Endometrial microvascular endothelial cells (primary cell): ENCODE results near the gene PRDM16. TPM values are rescaled to one million over a fixed set of nuclear protein-coding genes. Genes with fewer than 3 reads are reported as not detected.

ENCODE experiments used
- in situ Hi-C: cut with HindIII; loops from 2 replicates; pipeline ENCODE4 v1.10.0; 2017; ENCODE audit warnings: low sequenced_read_pairs, low pct_unique_long_range_greater_than_20kb; ENCODE audit errors: inconsistent ontology term
- total RNA-seq: library from RNA; depleted of rRNA; stranded (reverse); fragments of >200 nt; gene quantifications from one replicate; pipeline ENCODE4 v1.2.3, GENCODE V29; 2015; ENCODE audit errors: inconsistent ontology term

Gene PRDM16
- total RNA-seq, 1 donor from 2014 or later = not detected

DNA sequence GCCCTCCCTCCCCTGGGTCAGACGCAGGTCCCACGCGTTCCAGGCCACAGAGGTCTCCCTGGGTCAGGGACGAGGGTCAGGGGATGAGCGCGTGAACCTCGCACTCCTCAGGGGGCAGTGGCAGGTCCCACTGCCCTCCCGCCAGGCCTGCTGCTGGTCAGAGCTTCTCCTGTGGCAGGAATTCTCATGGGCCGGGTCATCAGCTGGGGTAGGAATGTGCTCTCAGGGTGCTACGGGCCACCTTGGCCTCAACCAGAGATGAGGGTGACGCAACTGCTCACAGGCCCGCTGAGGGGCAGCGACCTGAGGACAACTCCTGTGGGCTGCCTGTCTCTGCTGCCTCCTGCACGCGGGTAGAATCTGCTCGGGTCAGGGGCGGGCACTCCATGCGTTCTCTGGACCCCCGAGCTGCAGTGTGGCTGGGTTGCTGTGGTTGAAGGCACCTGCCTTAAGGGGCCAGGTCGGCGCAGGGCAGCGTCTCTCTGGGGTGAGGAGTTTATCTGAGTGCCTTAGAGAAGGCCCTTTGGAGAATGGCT, 128.8 kb downstream of the PRDM16 start:
- in situ Hi-C loops = no loop called here

DNA sequence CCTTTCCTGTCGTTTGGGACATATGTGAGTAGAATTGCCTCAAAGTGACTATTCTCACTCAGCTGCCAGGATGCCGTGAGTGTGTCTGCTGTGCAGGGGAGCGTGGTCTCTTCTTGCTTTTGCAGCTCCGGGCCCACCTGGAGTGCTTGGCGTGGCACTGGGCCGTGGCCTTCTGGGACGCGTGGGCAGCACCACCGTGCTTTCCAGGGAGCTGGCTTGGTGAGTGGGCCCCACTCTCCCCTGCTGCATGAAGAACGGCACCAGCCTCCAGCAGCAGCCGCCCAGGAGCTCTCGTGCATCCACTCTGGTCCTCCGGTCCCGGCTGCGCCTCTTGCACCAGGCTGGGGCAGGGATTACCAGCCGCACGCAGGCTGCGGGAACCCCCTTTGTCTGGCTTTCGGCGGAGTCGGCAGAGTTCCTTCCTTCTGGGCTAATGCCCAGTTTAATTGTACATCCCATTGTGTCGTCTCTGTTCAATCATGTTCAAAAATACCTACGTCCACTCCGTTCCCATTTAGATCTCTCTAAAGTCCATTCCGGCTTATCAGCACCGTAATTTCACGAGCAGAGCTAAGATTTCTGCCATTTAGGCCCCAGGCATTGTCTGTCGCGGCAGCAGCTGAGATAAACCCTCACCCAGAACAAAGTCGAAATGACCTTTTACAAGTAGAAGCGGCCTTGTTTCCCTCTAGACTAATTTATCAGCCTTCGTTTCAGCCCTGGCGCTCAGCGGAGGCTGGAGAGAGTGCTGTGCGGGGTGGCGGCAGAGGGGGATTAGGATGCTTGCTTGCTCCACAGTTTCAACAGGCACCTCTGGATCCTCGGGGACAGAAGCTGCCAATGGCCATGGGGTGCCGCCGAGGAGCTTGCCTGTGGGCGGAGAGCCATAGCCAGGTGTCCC, 129.6 kb downstream of the PRDM16 start:
- in situ Hi-C loops = no loop called here

DNA sequence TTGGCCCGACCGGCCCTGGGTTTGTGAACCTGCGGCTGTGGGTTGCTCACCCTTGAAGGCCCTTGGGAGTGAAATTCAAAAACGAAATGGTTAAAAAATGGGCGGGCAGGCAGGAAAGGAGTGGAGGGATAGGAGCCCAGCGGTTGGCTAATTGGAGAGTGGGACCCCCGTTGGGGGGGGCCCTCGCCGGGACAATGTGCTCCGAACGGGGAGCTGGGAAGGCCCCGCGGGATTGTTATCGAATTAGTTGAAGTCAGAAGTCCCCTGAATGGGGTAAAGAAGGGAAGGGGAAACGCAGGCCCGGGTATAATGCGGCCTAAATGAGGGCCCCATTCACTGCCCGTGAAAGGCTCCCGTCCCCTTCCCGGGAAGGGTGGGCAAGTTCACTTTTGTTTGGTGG, 135.7 kb downstream of the PRDM16 start:
- in situ Hi-C loops = no loop called here

DNA sequence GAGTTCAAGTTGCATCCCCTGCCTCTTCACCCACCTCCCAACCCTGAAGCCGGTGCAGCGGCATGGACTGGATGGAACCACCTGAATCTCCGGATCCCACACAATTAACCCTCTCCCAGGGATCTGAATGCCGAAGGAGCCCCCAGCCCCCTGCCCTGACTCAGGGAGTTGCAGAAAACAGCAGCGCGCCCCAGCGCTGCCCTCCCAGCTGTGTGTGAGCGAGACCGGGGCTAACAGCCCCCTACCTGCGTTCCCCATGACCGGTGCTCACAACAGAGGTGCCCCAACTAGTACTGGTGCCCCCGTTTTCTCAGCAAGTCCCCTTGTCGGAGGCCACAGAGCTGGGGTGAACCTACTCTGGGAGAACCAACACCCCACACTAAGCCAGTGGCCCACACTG, 136.8 kb downstream of the PRDM16 start:
- in situ Hi-C loops = no loop called here

DNA sequence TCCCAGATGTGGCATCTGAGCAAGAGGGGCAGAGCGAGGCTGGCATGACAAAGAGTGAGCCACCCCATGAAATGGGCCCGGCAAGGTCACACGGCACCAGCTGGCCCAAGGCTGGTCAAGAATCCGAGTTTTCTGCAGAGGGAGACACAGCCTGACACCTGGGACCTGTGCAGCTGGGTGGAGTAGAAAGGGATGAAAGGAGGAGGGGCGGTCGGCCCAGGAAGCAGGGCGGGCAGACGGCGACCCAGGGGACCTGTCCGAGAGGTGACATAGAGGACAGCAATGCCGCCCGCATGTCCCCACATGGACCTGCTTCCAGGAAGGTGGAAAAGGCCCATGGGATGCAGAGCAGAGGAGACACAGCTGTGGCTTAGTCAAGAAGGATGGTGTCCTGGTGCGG, 137.7 kb downstream of the PRDM16 start:
- in situ Hi-C loops = no loop called here

DNA sequence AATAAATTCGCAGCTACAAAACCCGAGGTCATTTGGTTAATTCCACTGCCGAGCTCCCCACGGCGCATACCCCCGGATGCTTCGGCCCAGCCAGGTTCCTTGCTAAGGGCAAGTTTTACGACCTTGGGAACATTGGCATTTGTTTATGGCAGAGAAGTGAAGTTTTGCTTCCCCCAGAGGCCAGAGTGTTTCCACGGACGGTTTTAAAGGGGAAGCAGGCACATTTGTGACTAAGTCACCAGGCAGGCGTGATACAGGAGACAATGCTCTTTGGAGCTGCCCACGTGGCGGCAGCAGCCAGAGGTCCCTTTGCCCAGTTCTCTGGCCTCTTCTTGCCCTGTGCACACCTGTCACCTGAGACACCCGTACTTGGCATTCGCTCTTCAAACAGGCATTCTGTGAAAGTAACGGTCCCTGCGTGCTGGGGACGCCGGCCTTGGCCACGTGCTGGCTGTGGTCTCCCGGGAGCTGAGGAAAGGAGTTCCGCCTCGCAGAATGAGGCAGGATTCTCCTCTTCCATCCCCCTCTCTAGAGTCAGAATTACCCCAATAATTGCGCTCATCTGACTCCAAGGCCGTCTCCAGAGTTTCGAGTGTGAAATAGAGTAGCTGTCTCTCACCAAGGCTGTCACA, 138.3 kb downstream of the PRDM16 start:
- in situ Hi-C loops = no loop called here

DNA sequence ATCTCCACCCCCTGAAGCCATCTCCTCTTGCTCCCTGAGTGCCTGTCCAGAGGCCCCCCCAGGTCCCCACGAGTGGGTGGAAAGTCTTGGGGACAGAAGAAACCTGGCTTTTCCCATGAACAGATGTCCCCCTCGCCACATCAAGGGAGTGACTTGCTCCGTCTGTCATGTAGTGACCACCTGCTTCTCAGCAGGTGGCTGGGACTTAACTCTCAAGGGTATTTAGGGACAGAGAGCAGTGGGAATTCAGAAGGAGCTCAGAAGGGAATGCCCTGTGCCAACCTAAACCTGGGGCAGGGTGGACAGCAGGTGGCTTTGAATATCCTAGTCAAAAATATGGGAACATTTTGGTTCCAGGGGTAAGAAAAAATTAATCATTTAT, 139.8 kb downstream of the PRDM16 start:
- in situ Hi-C loops = no loop called here

DNA sequence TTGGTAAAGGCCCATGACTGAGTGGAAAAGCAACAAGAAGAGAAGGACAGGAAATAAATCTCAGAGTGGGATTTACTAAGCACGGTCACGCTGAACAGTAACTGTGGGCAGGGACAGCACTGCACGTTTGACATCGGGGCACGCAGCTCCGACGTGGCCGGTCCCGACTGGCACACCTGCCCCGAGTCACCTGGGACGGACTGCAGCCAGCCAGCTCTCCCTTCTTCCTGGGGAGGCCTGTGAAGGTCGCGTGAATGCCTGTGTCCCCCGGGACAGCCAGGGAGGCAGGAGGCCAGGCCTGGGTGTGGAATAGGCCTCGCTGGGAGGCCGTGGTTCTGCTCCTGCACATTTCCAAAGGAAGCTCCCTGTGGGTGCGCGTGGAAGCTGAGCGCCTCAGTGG, 140.2 kb downstream of the PRDM16 start:
- in situ Hi-C loops = no loop called here

DNA sequence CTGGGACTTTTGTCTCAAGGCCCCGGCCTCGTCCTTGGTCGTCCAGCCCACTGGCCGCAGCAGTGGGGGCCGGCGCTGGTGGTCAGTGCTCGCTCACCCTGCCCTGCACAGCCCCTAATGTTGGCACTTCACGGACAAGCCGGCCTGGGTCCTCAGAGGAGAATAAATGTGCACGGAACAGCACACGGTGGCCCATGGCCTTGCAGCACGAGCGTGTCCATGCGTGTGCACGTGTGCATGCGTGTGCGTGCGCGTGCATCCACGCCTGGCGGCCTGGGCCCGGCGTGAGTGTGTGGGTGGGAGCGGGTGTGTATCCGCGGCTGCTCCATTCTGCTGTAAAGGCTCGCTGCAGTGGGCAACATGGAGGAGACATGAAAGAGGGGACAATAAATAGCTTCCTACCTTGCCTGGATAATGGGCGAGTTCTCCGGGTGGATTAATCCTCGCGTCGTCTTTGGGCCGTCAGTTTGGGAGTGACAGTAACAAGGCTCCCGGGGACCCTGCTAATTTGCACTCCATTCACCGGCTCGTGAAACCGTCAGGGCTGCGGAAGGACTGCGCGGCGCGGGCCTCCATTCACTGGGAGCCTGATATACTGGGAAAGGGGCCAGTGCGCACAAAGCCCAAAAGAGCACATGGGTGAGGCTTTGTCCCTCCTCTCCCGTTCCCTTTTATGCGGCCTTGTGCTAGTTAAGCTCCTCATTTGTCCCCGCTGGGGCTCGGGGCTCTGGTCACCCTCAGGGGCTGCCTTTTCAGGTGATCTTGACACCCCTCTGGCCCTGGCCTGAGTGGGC, 142.8 kb downstream of the PRDM16 start:
- in situ Hi-C loops = no loop called here

DNA sequence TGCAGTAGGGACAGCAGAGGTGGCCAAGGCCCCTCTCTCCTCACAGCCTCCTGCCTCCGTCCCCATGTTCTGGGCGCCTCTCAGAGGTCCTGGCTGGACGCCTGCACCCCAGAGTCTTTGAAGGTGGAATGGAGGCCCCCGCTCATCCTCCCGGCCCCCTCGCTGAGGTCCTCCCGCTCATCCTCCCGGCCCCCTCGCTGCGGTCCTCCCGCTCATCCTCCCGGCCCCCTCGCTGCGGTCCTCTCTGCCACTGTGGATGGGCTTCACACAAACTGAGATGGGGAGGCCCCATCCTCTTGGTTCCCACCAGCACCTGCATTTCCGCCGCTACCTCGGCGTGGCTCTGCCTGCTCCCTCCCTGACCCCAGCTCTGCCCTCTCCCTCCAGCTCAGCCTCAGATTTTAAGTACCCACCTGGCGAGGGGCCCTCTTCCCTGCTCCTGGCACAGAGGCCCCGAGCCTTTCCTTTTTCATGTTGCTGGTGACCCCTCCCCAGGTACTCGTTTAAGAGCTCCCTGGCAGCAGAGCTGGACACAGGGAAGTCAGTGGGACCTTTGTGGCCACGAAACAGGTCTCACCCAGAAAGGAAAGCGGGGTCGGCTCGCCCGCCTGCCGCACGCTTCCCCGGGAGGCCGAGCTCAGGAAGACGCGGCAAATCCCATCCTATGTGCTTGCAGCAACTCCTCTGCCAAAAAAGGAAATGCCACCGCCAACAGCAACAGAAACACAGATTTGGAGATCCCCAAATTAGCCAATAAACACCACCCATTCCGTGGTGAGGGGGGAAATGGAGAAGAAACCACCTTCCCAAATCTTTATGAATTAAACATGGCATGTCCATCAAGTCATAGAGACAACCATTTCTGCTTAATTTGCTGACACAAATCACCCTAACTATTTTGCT, 143.7 kb downstream of the PRDM16 start:
- in situ Hi-C loops = no loop called here

DNA sequence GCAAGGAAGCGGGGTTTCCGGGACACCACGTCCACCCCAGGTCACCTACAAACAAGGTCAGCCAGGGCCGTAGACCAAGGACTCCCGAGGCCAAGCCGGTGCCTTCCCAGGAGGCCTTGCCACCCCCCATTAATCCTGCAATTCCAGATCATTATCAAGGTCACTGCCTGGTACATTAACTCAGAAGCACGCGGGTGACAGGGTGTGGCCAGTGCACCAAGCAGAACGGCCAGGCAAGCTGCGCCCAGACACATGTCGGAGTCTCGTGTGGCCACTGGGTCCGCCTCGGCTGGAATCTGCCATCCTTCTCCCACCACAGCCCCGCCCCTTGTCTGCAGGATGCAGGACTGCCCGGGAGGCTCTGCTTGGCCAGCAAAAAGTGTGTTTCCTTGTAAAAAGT, 144.7 kb downstream of the PRDM16 start:
- in situ Hi-C loops = no loop called here

DNA sequence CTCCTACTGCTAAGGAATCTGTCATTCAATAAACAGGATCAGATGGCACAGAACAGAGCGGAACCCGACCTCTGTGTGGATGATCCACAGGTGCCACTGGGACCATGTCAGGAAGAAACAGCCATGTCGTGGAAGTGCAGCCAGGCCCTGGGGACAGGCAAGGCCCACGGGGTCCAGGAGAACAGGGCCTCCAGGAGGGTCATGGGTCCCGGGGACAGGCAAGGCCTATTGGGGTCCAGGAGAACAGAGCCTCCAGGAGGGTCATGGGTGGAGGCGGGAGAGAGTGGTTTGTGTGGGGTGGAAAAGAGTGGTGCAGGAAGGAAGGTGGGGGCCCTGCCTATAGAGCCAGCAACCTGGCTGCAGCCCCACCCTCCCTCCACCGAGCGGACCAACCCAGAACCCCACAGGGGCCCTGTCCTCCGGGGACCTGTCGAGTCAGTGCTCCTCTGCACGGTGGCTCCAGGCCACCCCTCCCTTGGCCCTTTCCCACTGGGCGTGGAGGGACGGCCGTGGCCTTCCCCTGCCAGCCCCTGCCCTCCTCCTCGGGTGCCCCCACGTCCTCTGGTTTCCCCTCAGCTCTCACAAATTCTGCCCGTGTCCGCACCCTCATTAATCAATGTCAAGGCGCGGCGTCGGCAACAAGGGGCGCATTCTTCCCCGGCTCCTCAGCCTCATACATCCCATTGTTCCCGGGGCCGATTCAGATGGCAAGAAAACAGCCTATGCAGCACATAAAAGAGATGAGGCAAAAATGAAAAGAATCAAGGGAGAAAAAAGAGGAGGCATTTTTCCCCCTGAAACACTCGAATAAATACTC, 146.4 kb downstream of the PRDM16 start:
- in situ Hi-C loops = no loop called here

DNA sequence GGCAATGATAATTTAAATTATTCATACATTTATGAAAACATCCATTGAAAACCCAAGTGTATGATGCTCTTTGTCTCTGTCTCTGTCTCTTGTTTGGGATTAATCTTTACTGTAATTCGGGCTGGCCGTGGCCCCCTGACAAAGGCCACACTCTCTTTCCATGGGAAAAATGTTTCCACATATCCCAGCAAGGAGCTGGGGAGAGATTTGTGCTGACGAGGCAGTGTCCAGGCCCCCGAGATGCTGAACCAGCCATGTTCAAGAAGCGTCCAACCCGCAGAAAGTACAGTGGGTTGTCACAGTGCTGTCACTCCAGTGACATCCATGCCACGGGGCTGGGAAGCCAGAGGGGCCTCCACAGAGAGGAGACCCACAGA, 147.0 kb downstream of the PRDM16 start:
- in situ Hi-C loops = no loop called here

DNA sequence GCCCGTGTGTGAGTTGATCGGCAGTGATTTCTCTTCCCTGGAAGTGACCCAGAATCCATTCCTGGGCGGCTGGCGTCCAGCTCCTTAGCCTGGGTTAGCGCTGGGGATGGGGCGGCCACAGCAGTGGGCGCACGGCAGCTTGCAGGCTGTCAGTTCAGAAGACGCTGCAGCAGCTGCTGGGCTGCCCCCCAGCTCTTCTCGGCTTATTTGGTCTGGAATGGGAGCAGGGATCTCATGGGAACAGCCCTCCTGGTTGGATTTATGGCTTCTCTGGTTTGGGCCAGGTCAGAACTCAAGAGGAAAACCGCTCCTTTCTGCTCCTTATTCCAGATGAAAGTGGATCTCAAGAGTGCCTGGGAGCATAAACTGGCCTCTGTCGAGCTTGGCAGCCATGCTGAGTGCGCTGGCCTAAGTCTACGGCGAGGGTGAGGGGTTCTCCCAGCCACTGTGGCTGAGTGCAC, 148.2 kb downstream of the PRDM16 start:
- in situ Hi-C loops = no loop called here

DNA sequence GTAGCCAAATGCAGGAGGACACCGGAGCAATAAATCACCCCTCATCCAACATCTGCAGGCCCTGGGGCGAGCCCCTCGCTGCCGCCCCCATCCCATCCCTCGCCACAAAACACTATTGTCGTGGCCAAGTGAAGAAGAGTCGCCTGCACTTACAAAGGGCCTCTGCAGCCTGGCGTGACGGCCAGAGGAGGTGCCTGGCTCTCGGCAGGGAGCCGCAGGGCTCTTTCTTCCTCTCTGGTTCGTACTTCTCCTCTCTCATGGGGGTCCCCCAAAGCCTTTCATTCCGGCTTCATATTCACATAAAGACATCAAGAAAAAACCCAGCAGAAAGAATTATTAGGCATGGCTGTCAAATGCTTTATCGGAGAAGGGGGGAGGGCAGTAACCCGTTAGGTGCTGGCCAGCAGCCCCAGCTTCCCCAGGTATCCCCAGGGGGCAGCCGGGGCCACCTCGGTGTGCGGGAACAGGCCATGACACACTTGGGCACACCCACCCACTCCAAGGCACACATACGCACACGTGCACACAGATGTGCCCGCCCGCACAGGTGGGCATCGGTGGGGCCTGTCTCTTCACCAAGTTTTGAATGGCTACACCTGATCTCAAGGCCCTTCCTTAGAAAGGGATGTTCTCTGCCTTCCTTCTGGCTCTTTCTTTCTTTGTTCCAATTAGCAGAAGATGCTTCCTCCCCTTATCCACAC, 149.1 kb downstream of the PRDM16 start:
- in situ Hi-C loops = no loop called here

DNA sequence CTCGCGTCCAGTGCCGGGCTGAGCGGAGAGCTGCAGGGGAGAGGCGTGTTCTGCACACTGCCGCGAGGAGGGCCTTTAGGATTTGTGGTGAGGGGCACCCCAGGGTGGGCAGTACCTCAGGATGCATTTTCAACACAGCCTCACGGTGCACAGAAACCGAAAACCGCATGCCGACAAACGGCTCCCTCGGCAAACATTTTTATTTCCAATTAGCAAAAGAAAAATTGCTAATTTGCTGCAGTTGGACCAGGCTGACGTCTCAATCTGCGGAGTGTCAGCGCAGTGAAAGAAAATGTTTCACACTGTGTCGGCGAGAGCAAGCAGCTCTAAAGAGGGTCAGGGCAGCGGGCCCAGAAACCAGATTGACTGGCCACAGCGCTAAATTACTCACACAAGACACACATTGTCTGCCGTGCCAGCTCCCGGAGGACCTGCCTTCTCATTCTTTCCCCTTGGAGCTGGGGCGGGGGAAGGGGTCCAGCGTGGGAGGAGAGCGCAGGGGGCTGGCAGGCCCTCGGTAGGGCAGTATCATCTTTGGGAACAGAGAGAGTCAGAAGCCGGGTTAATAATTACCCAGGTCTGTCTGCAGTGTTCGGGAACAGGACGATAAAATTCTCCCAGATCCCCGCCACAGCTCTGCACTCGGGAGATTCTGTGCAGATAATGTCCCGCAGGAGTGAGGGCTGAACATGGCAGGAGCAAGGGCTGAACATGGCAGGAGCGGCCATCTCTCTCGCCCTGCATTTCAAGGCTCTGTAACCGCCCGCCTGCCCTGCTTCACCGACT, 150.2 kb downstream of the PRDM16 start:
- in situ Hi-C loops = no loop called here
